GM12874 (cell line): ENCODE measurements around the gene GPC5.

Source experiments
- TF ChIP-seq, protein P1 (sequence below): IDR thresholded peaks from 2 replicates; pipeline ENCODE4 v1.5.1; 2011; ENCODE audit warnings: low read depth, mild to moderate bottlenecking, control low read depth, low read length, moderate library complexity; ENCODE audit not compliant: insufficient read depth

Gene GPC5

DNA sequence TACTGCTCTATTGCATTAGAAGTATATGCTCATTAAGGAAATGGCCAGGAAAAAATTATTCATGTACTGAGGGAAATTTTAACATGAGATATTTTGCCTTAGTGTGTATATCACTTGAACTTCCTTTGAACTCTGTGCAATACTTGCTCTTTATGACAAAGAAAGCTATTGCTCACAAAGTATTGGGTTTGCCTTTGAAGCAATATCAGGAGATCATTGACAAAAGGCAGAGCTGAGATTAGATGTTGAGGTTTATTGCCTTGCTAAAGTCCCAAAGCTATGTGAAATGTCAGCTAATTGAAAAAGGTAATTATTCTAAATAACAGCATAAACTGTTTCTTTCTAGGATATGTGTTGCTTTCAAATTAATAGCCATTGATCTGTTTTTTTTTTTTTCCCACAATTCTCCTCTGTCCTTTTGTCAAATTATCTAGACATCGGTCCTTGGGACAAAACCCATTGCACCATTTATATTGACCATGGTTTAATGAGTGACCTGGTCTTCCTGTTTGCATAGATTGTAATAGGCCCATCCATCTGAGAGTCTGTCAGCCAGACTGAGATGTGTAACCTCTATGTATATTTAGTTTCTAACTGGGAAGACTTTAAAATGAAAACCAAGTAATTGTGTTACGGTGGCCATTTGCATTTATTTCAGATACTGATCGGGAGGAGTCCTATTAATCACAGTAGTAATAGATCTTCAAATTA is 1075.5 kb downstream of the GPC5 start:
- TF ChIP-seq, protein P1, sequence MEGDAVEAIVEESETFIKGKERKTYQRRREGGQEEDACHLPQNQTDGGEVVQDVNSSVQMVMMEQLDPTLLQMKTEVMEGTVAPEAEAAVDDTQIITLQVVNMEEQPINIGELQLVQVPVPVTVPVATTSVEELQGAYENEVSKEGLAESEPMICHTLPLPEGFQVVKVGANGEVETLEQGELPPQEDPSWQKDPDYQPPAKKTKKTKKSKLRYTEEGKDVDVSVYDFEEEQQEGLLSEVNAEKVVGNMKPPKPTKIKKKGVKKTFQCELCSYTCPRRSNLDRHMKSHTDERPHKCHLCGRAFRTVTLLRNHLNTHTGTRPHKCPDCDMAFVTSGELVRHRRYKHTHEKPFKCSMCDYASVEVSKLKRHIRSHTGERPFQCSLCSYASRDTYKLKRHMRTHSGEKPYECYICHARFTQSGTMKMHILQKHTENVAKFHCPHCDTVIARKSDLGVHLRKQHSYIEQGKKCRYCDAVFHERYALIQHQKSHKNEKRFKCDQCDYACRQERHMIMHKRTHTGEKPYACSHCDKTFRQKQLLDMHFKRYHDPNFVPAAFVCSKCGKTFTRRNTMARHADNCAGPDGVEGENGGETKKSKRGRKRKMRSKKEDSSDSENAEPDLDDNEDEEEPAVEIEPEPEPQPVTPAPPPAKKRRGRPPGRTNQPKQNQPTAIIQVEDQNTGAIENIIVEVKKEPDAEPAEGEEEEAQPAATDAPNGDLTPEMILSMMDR: no peak

- TF ChIP-seq, protein P1: no peak
Measured at GRCh38 chr13:92480387-92480786, 1082.0 kb downstream of the GPC5 start.

DNA sequence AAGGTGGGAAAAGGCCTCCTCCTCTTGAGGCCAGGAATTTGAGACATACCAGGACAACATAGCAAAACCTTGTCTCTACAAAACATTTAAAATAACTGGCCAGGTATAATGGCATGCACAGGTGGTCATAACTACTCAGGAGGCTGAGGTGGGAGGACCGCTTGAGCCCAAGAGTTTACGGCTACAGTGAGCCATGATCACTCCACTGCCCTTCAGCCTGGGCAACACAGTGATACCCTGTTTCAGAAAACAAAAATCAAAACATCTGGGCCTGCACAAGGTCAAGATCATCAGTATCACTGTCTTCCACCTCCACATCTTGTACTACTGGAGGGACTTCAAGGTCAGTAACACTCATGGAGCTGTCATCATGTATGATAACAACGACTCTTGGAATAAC is 1085.5 kb downstream of the GPC5 start:
- TF ChIP-seq, protein P1: no peak

- TF ChIP-seq, protein P1: no peak
Measured at GRCh38 chr13:92487238-92487637, 1088.8 kb downstream of the GPC5 start.

DNA sequence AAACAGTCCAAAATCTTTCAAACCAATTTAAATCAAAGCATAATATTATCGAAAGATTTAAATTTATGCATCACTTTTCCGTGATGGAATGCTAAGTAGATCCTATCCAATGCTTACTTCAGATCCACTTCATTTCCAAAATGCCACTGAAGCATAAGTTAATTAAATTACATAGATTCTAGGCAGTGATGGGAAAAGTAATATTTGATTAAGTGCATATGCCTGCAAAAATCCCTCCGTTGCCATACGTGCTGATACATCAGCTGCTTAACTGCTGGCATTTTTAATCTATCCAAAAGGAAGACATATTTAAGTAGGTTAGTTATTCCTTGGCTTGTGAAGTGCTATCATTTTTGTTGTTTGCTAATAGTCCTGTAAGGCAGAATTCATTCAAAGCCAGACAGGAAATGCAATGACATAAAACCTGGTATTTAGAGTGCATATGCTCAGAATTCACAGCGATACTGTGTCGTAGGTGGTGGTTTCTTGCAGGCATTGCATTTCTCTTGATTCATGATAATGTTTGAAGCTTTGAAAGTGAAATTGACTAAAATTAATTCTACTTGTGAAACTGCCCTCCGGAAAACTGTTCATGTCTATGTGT is 1089.9 kb downstream of the GPC5 start:
- TF ChIP-seq, protein P1: no peak

DNA sequence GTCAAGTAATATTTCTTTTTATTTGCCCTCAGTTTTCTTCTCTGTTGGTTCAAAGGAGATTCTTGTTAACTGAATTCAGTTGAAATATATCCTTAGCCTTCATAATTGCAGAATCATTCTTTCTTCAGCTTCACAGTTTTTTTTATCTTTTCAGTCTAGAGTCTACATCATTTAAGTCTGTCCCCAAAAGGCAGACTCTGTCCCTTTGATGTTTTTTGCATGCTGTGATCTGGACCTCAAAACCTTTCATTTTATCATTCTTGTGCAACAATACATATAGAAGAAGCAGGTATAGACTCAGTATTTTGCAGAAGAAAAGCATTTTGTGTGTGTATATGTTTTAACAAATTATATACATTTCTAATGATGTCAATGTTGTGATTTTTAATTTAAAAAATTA is 1093.4 kb downstream of the GPC5 start:
- TF ChIP-seq, protein P1: no peak

DNA sequence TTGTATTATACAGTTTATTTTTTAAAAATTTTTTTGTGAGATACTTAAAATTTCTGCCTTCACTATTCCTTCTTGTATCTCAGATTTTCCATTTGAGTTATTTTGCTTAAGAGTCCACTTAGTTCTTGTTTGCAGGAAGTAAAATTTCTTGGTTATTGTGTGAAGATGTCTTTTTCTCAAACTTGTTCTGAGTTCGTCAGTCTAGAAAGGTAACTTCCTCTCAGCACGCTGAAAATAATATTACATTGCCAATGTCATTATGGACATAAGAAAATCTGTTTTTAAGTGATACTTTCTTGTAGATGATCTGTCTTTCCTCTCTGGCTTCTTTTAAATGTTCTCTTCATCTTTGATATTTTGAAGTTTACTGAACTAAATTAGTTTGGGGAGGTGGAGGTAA is 1096.5 kb downstream of the GPC5 start:
- TF ChIP-seq, protein P1: no peak
